HFFc6 (cell line): ENCODE data around the gene KCTD11. TPM values are rescaled to one million over a fixed set of nuclear protein-coding genes. Genes with fewer than 3 reads are reported as not detected.
A peak's percentile ranks its signal among the peaks of the same experiment; 100 is the strongest.

Source experiments
- DNase-seq: peaks from one replicate; pipeline ENCODE4 v3.0.0-alpha.2; 2018
- H3K27ac Mint-ChIP-seq: 2 replicates; pipeline ENCODE4 v1.8.0; 2020; ENCODE audit warnings: mild to moderate bottlenecking, mixed read lengths
- H3K27me3 Mint-ChIP-seq: 2 replicates; pipeline ENCODE4 v1.8.0; 2021; ENCODE audit warnings: mild to moderate bottlenecking, moderate library complexity, mixed read lengths; ENCODE audit not compliant: insufficient read depth
- H3K36me3 Mint-ChIP-seq: 2 replicates; pipeline ENCODE4 v1.8.0; 2021; ENCODE audit warnings: low read depth, mixed read lengths
- H3K4me1 Mint-ChIP-seq: 2 replicates; pipeline ENCODE4 v1.8.0; 2020; ENCODE audit warnings: low read depth, mixed read lengths
- H3K4me3 Mint-ChIP-seq: 2 replicates; pipeline ENCODE4 v1.8.0; 2020; ENCODE audit warnings: mild to moderate bottlenecking, moderate library complexity, mixed read lengths
- H3K9me3 Mint-ChIP-seq: 2 replicates; pipeline ENCODE4 v1.8.0; 2020; ENCODE audit warnings: mild to moderate bottlenecking, mixed read lengths
- CTCF ChIP-seq: fragments of 200-600 bp; sonication (generic); IDR thresholded peaks from 2 replicates; pipeline ENCODE4 v1.5.0; 2021; ENCODE audit warnings: antibody characterized with exemption, mild to moderate bottlenecking
- total RNA-seq, 6 experiments: library from RNA; stranded (reverse); fragmentation: NEBNext Ultra II Directional; extraction: Animal tissue kit (Norgen Biotek cat#: 25700); gene quantifications; 2 replicates in 1 of 6; 3 replicates in 5 of 6; pipeline ENCODE4 v1.2.3, GENCODE V29; 2021

The KCTD11 gene
- total RNA-seq, 6 experiments from 2014 or later, result 11.2 to 14.5 (median 12.6) TPM

- DNase-seq, result no peak
- no peaks in the 10 kb centered on the region for H3K9me3 Mint-ChIP-seq
- no peak for TF ChIP-seq CTCF
- H3K4me1 Mint-ChIP-seq, result peaks cover 33% of the 10 kb centered on the region
- H3K4me3 Mint-ChIP-seq, result peak overlapping the region; percentile 92
- peak overlapping the region; percentile 87 for H3K27ac Mint-ChIP-seq
- H3K27me3 Mint-ChIP-seq, result no peaks in the 10 kb centered on the region
- H3K36me3 Mint-ChIP-seq, result peaks cover 14% of the 10 kb centered on the region
Measured at GRCh38 chr17:7403727-7403976, 51.7 kb downstream of the KCTD11 start.

DNA sequence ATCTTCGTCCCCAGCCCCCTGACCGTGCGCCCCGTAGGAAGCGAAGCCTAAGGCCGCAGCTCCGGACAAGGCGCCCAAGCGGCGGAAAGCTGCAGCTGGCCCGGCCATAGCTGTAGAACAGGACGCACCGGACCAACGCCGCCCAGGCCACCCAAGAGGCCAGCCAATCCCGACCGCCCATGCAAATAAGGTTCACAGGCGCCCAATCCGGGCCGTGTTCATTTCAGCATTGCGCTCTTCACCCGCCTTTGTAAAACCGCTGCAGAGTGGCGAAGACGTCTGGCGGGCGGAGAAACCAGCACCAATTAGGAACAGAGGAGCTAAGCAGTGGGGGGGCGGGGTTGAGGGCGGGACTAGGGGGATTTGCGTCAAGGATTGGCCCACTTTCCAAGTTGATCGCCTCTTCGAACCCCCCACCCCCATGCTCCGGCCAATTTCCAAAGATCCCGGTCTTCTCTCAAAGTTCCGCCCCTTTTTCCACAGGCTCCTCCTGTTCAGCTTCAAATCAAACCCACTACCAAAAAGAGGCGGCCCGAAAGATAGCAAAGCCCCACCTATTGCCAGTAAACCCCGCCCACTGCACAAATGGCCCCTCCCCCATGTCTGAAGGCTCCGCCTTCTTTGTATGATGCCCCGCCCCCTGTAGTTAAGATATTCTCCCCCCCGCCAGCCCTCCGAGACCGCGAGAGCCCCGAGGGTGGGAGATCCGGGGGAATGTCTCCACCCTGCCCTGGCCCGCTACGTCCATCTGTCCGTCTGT, 52.2 kb downstream of the KCTD11 start, which contains the start of gene TMEM256:
Gene TMEM256, minus strand, starts transcription at position 121 of the 760 bp plus-strand sequence. Its CDS starts 13 bp downstream, at position 108.
- no peak; the same call in 1 of the 2 replicates for TF ChIP-seq CTCF
- H3K4me3 Mint-ChIP-seq, result peak within 1 kb of the TSS; percentile 92

More for the DNA sequence above, 52.2 kb downstream of the KCTD11 start, which contains the start of gene TMEM256:
- Mint-ChIP-seq H3K4me1 (peaks cover 33% of the 10 kb centered on the region), H3K27ac (peak within 1 kb of the TSS; percentile 87), H3K36me3 (peaks cover 18% of the 10 kb centered on the region), H3K27me3 (no peaks in the 10 kb centered on the region), H3K9me3 (no peaks in the 10 kb centered on the region)
- DNase-seq, result peak; percentile 99

Other genes starting within 250 kb of the KCTD11 start
- not detected for gene ASGR2, start 237.3 kb upstream of the KCTD11 start, total RNA-seq
- gene ASGR1, start 172.8 kb upstream of the KCTD11 start, total RNA-seq, result 1 to 10 TPM in 2 of 6 experiments, under 1 TPM in 4; 0.71 to 1.4 (median 0.83) TPM
- 10 to 100 TPM; 27.8 to 34.3 (median 28.1) TPM for gene DLG4, start 132.3 kb upstream of the KCTD11 start, total RNA-seq
- 100 to 1,000 TPM; 378 to 463 (median 405) TPM for gene ACADVL, start 132.2 kb upstream of the KCTD11 start, total RNA-seq
- gene DVL2, start 117.6 kb upstream of the KCTD11 start, total RNA-seq, result 10 to 100 TPM; 24.9 to 29.1 (median 27.0) TPM
- gene PHF23, start 112.7 kb upstream of the KCTD11 start, total RNA-seq, result 10 to 100 TPM; 57.0 to 75.0 (median 68.2) TPM
- 100 to 1,000 TPM; 399 to 470 (median 426) TPM for gene GABARAP, start 109.7 kb upstream of the KCTD11 start, total RNA-seq
- 100 to 1,000 TPM; 127 to 168 (median 146) TPM for gene CTDNEP1, start 100.4 kb upstream of the KCTD11 start, total RNA-seq
- gene ELP5, start 99.9 kb upstream of the KCTD11 start, total RNA-seq, result 10 to 100 TPM; 28.7 to 36.1 (median 34.0) TPM
- 1 to 10 TPM in 4 of 6 experiments, under 1 TPM in 2; 0.43 to 3.0 (median 1.7) TPM for gene CLDN7, start 89.7 kb upstream of the KCTD11 start, total RNA-seq
- gene SLC2A4, start 70.4 kb upstream of the KCTD11 start, total RNA-seq, result under 1 TPM in 5 of 6 experiments, not detected in 1; 0.07 to 0.09 (median 0.09) TPM
- gene YBX2, start 57.5 kb upstream of the KCTD11 start, total RNA-seq, result not detected
- 1,000 to 10,000 TPM; 1,011 to 1,116 (median 1,072) TPM for gene EIF5A, start 44.5 kb upstream of the KCTD11 start, total RNA-seq
- 10 to 100 TPM; 34.7 to 45.2 (median 40.7) TPM for gene GPS2, start 36.8 kb upstream of the KCTD11 start, total RNA-seq
- 10 to 100 TPM; 18.7 to 24.6 (median 20.4) TPM for gene NEURL4, start 22.8 kb upstream of the KCTD11 start, total RNA-seq
- gene ACAP1, start 15.6 kb upstream of the KCTD11 start, total RNA-seq, result 1 to 10 TPM; 3.2 to 6.4 (median 4.9) TPM
- gene TMEM95, start 3.0 kb downstream of the KCTD11 start, total RNA-seq, result not detected
- under 1 TPM; 0.20 to 0.41 (median 0.26) TPM for gene TNK1, start 28.9 kb downstream of the KCTD11 start, total RNA-seq
- 100 to 1,000 TPM in 1 of 6 experiments, 10 to 100 TPM in 5; 85.6 to 114 (median 98.5) TPM for gene PLSCR3, start 42.4 kb downstream of the KCTD11 start, total RNA-seq
- gene TMEM256, start 51.9 kb downstream of the KCTD11 start, total RNA-seq, result 10 to 100 TPM; 52.2 to 79.1 (median 72.3) TPM
- gene NLGN2, start 55.7 kb downstream of the KCTD11 start, total RNA-seq, result 10 to 100 TPM; 41.3 to 57.3 (median 46.2) TPM
- gene SPEM1, start 68.2 kb downstream of the KCTD11 start, total RNA-seq, result not detected
- gene SPEM2, start 73.5 kb downstream of the KCTD11 start, total RNA-seq, result not detected
- not detected for gene SPEM3, start 76.7 kb downstream of the KCTD11 start, total RNA-seq
- 1 to 10 TPM; 2.2 to 2.9 (median 2.8) TPM for gene TMEM102, start 83.3 kb downstream of the KCTD11 start, total RNA-seq
- under 1 TPM in 3 of 6 experiments, not detected in 3; 0.10 to 0.31 (median 0.24) TPM for gene FGF11, start 87.3 kb downstream of the KCTD11 start, total RNA-seq
- gene CHRNB1, start 92.9 kb downstream of the KCTD11 start, total RNA-seq, result 1 to 10 TPM; 2.0 to 2.8 (median 2.4) TPM
- gene ZBTB4, start 127.5 kb downstream of the KCTD11 start, total RNA-seq, result 10 to 100 TPM; 62.7 to 75.9 (median 68.6) TPM
- gene SLC35G6, start 129.3 kb downstream of the KCTD11 start, total RNA-seq, result not detected
- gene POLR2A, start 132.2 kb downstream of the KCTD11 start, total RNA-seq, result 100 to 1,000 TPM; 111 to 127 (median 118) TPM
- 10 to 100 TPM; 22.0 to 28.3 (median 25.4) TPM for gene TNFSF12, start 196.9 kb downstream of the KCTD11 start, total RNA-seq
- gene TNFSF13, start 206.6 kb downstream of the KCTD11 start, total RNA-seq, result 1 to 10 TPM; 1.2 to 2.8 (median 1.5) TPM
- gene SENP3, start 209.8 kb downstream of the KCTD11 start, total RNA-seq, result 10 to 100 TPM; 53.9 to 70.3 (median 60.3) TPM
- 10 to 100 TPM; 46.6 to 71.7 (median 68.5) TPM for gene CD68, start 227.5 kb downstream of the KCTD11 start, total RNA-seq
- gene MPDU1, start 231.7 kb downstream of the KCTD11 start, total RNA-seq, result 10 to 100 TPM; 59.2 to 91.2 (median 68.6) TPM
- 1 to 10 TPM in 1 of 6 experiments, under 1 TPM in 5; 0.62 to 1.0 (median 0.81) TPM for gene SOX15, start 237.9 kb downstream of the KCTD11 start, total RNA-seq